HG02840 (cell line): ENCODE data around the gene PCDHB1.

Experiments used
- ATAC-seq: cut with Tn5 transposase; IDR thresholded peaks from one replicate; pipeline ENCODE4 v1.9.1; 2021; ENCODE audit warnings: mild to moderate bottlenecking, moderate library complexity, moderate number of reproducible peaks; ENCODE audit not compliant: unreplicated experiment, low FRiP score

PCDHB1 gene

GRCh38 chr5:141050622-141051520, at the start of gene PCDHB1:
PCDHB1 (plus strand) TSS chr5:141051374; CDS start chr5:141051471, 97 bp downstream.
- ATAC-seq = no peak

GRCh38 chr5:141001446-141001843, 49.7 kb upstream of the PCDHB1 start:
- ATAC-seq = no peak

- ATAC-seq = no peak
Observed at GRCh38 chr5:141001844-141002604, 49.1 kb upstream of the PCDHB1 start.

GRCh38 chr5:141002605-141002965, 48.6 kb upstream of the PCDHB1 start:
- ATAC-seq = no peak

- ATAC-seq = no peak
Observed at GRCh38 chr5:141003031-141003430, 48.1 kb upstream of the PCDHB1 start.

GRCh38 chr5:141003791-141004611, 47.2 kb upstream of the PCDHB1 start:
- no peak for ATAC-seq

- no peak for ATAC-seq
Observed at GRCh38 chr5:141007791-141008190, 43.4 kb upstream of the PCDHB1 start.

GRCh38 chr5:141010047-141010793, 41.0 kb upstream of the PCDHB1 start:
- no peak for ATAC-seq

- no peak for ATAC-seq
Observed at GRCh38 chr5:141017943-141018342, 33.2 kb upstream of the PCDHB1 start.

GRCh38 chr5:141022384-141022783, 28.8 kb upstream of the PCDHB1 start:
- ATAC-seq = no peak

GRCh38 chr5:141031006-141031405, 20.2 kb upstream of the PCDHB1 start:
- ATAC-seq = no peak

GRCh38 chr5:141032626-141033025, 18.5 kb upstream of the PCDHB1 start:
- no peak for ATAC-seq

- no peak for ATAC-seq
Observed at GRCh38 chr5:141039061-141039460, 12.1 kb upstream of the PCDHB1 start.

GRCh38 chr5:141039517-141039916, 11.7 kb upstream of the PCDHB1 start:
- ATAC-seq = no peak

- ATAC-seq = no peak
Observed at GRCh38 chr5:141040093-141040770, 10.9 kb upstream of the PCDHB1 start.

GRCh38 chr5:141040771-141041426, 10.3 kb upstream of the PCDHB1 start:
- ATAC-seq = no peak

- no peak for ATAC-seq
Observed at GRCh38 chr5:141041427-141041785, 9.8 kb upstream of the PCDHB1 start.

GRCh38 chr5:141042555-141042954, 8.6 kb upstream of the PCDHB1 start:
- ATAC-seq = no peak

GRCh38 chr5:141051521-141051866, 320 bp downstream of the PCDHB1 start:
- no peak for ATAC-seq
